GM18498 (cell line): ENCODE data around the gene CRYM.
"Not testable (repeated sequence)": the region's sequence is repeated elsewhere in the genome, so short reads cannot be mapped to it uniquely, and the experiment has no call there.

ENCODE experiments used
- ATAC-seq: cut with Tn5 transposase; IDR thresholded peaks from one replicate; pipeline ENCODE4 v1.9.1; 2021; ENCODE audit warnings: mild to moderate bottlenecking, moderate library complexity; ENCODE audit not compliant: unreplicated experiment

The CRYM gene

GRCh38 chr16:21281698-21282389 lies 3.8 kb upstream of the CRYM start:
- ATAC-seq, result no peak

- no peak for ATAC-seq
Measured at GRCh38 chr16:21279501-21279900, 1.4 kb upstream of the CRYM start.

- no peak for ATAC-seq
Measured at GRCh38 chr16:21277045-21277926, 804 bp downstream of the CRYM start.

GRCh38 chr16:21276090-21276489 lies 2.0 kb downstream of the CRYM start:
- no peak for ATAC-seq

DNA sequence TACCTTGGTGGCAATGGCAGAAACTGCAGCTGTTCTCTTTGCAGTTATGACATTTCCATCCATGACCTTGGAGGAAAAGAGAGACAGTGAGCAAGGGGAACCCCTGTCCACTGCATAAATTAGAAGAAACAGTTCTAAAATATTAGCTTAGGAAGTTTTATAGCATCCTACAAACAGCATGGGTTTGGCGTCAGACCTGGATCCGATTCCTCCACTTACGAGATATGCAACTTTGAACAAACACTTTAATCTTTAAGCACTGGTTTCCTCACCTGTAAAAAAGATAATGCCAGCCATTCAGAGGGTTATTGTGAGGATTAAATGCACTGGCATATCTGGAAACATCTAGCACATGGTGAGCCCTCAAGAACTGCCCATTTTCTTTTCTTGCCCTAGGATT lies 2.6 kb downstream of the CRYM start:
- no peak for ATAC-seq

DNA sequence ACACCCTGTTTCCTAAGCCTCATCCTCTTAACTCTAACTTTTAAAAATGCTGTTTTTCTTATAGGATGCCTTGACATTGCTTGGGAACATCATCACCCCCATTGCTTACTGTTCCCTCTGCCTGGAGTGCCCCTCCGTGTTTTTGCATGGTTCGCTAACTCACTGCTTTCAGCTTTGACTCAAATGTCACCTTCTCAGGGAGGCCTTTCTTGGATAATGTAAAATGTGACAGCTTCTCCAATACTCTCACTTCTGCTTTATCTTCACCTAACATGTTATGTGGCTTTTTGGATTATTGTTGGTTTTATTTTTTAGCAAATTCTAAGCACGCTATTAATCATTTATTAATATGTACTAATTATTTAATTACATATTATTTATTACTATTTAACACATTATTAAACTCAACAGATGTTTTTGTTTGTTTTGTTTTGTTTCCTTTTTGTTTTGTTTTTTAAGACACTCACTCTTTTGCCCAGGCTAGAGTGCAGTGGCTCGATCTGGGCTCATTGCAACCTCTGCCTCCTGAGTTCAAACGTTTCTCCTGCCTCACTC lies 3.8 kb downstream of the CRYM start:
- ATAC-seq, result peak; percentile 45

DNA sequence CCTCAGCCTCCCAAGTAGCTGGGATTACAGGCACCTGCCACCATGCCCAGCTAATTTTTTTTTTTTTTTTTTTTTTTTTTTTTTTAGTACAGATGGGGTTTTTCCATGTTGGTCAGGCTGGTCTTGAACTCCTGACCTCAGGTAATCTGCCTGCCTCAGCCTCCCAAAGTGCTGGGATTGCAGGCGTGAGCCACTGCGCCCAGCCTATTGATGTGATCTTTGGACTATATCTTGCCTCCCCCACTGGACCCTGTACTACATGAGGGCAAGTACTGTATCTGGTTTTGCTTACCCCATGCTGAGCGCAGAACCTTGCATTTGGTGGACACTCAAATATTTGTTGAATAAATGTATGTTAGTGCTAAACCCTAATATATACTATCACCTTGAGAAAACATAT lies 5.3 kb downstream of the CRYM start:
- ATAC-seq, result not testable (repeated sequence)

GRCh38 chr16:21272253-21272652 lies 5.8 kb downstream of the CRYM start:
- no peak for ATAC-seq

GRCh38 chr16:21268236-21268635 lies 9.9 kb downstream of the CRYM start:
- no peak for ATAC-seq

GRCh38 chr16:21267298-21267697 lies 10.8 kb downstream of the CRYM start:
- no peak for ATAC-seq

GRCh38 chr16:21265104-21265837 lies 12.8 kb downstream of the CRYM start:
- ATAC-seq, result no peak

- no peak for ATAC-seq
Measured at GRCh38 chr16:21264571-21265036, 13.5 kb downstream of the CRYM start.

DNA sequence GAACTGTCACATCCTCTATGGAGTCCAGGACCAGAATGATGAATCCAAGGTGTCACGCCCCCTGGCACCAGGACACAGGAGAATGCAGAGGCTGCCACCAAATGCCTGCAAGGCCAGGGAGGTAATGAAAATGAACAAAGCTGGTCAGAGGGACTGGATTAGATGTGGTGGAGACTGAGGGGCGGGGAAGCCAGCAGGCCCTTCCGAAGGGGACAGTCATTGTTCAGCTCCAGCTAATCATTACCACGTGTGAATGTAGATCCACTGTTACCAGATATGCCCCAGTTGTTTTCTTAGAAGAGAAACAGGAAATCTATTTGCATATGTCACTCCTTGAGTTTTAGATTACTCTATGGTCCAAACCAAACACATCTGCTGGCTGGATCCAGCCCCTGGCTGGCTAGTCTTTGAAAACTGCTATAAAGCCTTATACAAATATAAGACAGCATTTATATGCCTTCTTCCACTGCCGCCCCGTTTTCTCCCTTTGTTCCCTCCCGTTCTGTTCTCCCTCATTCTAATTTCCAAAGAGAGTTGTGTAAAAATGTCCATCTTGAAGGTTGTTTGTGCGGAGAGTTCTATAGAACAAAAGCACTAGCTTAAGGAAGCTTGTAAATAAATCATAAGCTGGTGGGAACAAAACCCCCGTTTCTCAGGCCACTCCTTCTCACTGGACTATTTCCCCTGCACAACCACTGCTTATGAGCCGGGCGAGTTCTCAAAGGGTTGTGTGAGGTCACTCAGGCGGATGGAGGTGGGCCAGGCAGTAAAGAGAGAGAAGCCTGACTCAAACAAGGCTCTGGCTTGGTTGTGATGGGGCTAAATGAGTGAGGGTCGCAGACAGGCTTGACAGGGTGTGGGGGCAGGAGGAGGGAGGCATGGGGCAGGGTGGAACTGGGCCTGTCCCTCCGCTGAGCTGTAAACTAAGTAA lies 14.2 kb downstream of the CRYM start:
- ATAC-seq, result peak; percentile 80

DNA sequence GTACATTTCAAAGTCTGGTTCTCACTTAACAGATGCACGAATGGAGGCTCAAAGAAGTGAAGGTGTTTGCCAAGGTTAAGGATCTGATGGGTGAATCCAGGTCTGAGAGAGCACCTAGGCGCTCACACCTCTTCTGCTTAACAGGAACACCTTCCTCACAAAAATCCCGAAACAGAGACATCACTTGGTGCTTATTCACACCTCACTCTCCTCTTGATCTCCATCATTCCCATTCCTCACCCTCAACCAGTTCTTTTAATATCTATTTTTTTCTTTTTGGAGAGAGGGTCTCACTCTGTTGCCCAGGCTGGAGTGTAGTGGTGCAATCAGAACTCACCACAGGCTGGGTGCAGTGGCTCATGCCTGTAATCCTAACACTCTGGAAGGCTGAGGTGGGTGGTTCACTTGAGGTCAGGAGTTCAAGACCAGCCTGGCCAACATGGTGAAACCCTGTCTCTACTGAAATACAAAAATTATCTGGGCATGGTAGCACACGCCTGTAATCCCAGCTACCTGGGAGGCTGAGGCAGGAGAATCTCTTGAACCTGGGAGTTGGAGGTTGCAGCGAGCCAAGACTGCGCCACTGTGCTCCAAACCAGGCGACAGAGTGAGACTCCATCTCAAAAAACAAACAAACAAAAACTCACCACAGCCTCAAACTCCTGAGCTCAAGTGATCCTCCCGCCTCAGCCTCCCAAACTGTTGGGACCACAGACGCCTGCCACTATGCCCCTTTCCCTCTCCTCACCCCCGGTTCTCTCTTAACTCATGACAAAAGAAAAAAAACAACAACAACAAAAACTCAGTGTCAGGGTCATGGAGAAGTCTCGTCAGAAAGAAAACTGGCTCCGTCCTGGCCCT lies 15.1 kb downstream of the CRYM start:
- ATAC-seq, result no peak

DNA sequence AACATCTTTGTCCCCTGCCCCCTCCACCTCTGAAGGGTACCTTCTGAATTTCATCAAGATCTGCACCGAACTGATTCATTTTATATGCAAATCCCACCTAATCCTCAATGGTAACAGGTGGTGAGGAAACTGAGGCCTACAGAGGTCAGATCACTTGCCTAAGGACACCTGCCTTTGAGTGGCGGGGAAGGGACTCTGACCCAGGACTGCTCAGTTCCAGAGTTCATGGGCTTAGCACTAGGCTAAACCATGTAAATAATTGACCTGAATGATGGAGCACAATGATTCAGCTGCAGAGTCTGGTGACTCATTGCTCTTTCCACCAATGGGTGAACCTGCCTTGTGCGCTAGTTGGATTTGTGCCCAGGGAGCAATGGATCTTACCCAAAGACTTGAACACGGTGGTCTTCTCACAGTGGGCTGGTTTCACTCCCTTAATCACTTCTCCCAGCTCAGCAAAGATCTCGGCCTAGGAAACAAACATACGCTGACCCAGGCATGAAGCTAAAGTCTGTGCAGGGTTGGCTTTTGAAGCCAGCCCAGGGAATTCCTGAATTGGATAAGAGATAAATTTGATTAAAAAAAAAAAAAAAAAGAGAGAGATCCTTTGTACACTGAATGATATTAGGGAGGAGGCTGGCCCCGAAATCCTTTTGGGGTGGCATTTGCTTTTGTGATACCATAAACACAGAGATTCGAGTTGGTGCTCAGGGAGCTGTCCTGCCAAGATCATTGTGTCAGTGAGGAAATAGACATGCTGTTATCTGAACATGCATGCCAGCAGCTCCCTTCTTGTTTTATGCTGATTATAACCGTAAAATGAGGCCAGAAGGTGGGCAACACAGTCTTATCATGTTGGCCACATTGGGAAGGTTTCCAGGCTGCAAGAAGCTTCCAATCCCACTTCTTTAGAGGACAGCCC lies 17.0 kb downstream of the CRYM start:
- no peak for ATAC-seq

- ATAC-seq, result no peak
Measured at GRCh38 chr16:21257284-21257683, 20.8 kb downstream of the CRYM start.

GRCh38 chr16:21256636-21257035 lies 21.5 kb downstream of the CRYM start:
- no peak for ATAC-seq

DNA sequence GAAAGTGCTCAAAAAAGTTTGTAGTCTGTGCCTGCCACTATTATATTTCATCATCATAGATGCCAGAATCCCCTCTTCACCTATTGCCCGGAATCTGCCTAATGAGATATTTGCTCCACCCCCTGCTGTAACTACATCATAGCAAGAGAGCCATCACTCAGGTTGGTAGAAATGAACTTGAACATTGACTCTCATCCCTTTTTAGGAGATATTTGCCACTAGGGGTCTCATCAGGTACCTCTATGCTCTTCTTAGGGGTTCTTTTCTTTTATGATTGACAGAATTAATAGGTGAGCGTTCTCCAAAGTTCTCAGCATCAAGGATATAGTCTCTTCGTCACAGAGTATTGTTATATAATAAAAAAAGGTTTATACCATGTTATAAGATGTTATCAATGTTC lies 24.6 kb downstream of the CRYM start:
- ATAC-seq, result no peak
